ENCODE measurements around the gene MT1F. TPM values are rescaled to one million over a fixed set of nuclear protein-coding genes. Genes with fewer than 3 reads are reported as not detected.

The MT1F gene
- total RNA-seq, 1 experiment from 2014 or later = 27.3 TPM

GRCh38 chr16:56653218-56653617 lies 4.5 kb upstream of the MT1F start:
- Histone ChIP-seq H3K79me2 (ENCODE audit: low read length) (no peaks in the 10 kb centered on the region), H3K4me1 (ENCODE audit: insufficient read depth, low read length) (peaks cover 22% of the 10 kb centered on the region), H3K36me3 (ENCODE audit: low read depth, low read length) (no peaks in the 10 kb centered on the region), H2AFZ (ENCODE audit: low read length) (no peak overlapping the region), H3K4me2 (ENCODE audit: low read length) (no peak overlapping the region), H3K4me3 (ENCODE audit: low read length) (no peak overlapping the region), H3K27ac (ENCODE audit: low read length) (no peak overlapping the region), H3F3A (ENCODE audit: low read length, unreplicated experiment) (no peaks in the 10 kb centered on the region), H3K9me3 (ENCODE audit: low read length) (no peaks in the 10 kb centered on the region), H3K9ac (ENCODE audit: low read length) (no peak overlapping the region), H3K27me3 (ENCODE audit: low read length) (no peaks in the 10 kb centered on the region), H4K20me1 (ENCODE audit: low read length) (no peaks in the 10 kb centered on the region), H3K9me2 (replicated peaks; ENCODE audit: low read length) (no peaks in the 10 kb centered on the region)
- ATAC-seq = no peak
- no peak for DNase-seq
- intact Hi-C loops (cut with micrococcal nuclease) = loop anchor here (10.0 kb wide), 1 partner anchor 48 kb away; the partner anchor contains the start of gene MT2A
- POLR2A ChIA-PET (ENCODE audit: unreplicated experiment) = no interaction called here
- CTCF ChIA-PET = no interaction called here
- BruUV-seq (replicated peaks) = no TSS peak
- TF ChIP-seq EZH2 (IDR thresholded peaks at IDR 0.05; ENCODE audit: low read length, unreplicated experiment) = no peak
- no peak for TF ChIP-seq EZH2phosphoT487 (IDR thresholded peaks at IDR 0.05; ENCODE audit: borderline replicate concordance, low read length)
- no peak for TF ChIP-seq CTCF (conservative IDR thresholded peaks at IDR 0.05; ENCODE audit: low read depth, low read length)

- no peak overlapping the region for H3K27ac ChIP-seq (ENCODE audit: low read length)
- ATAC-seq (no peak), DNase-seq (no peak)
- peak overlapping the region; percentile 98 for H3K4me2 ChIP-seq (ENCODE audit: low read length)
- peaks cover 9% of the 10 kb centered on the region; the same call in 1 of the 2 replicates for H3K4me1 ChIP-seq (ENCODE audit: insufficient read depth, low read length)
- peak overlapping the region; percentile 83 for H3K4me3 ChIP-seq (ENCODE audit: low read length)
- CTCF ChIA-PET = interaction anchor here (0.6 kb wide), 1 partner anchor 207 kb away, joined by 3 read pairs; the partner anchor contains the start of genes NUDT21 and OGFOD1
- H3K36me3 ChIP-seq (ENCODE audit: low read depth, low read length) = no peaks in the 10 kb centered on the region
- no peaks in the 10 kb centered on the region for H3K27me3 ChIP-seq (ENCODE audit: low read length)
- POLR2A ChIA-PET (ENCODE audit: unreplicated experiment) = no interaction called here
- peak overlapping the region; percentile 51; the same call in 1 of the 2 replicates for H3K9ac ChIP-seq (ENCODE audit: low read length)
- no peaks in the 10 kb centered on the region for H3K9me3 ChIP-seq (ENCODE audit: low read length)
- no peaks in the 10 kb centered on the region for H3F3A ChIP-seq (ENCODE audit: low read length, unreplicated experiment)
- H2AFZ ChIP-seq (ENCODE audit: low read length) = peak overlapping the region; percentile 94
- H3K9me2 ChIP-seq (replicated peaks; ENCODE audit: low read length) = no peaks in the 10 kb centered on the region
- no peaks in the 10 kb centered on the region for H3K79me2 ChIP-seq (ENCODE audit: low read length)
- intact Hi-C loops (cut with micrococcal nuclease) = loop anchor here (10.0 kb wide), 1 partner anchor 54 kb away; the partner anchor contains the start of gene MT2A
- no peak for TF ChIP-seq EZH2 (IDR thresholded peaks at IDR 0.05; ENCODE audit: low read length, unreplicated experiment)
- H4K20me1 ChIP-seq (ENCODE audit: low read length) = no peaks in the 10 kb centered on the region
- no TSS peak for BruUV-seq (replicated peaks)
These were observed 642 bp downstream of the MT1F start for GRCh38 chr16:56658327-56658875.

- Histone ChIP-seq H3K4me2 (ENCODE audit: low read length) (no peak overlapping the region), H4K20me1 (ENCODE audit: low read length) (no peaks in the 10 kb centered on the region), H3K36me3 (ENCODE audit: low read depth, low read length) (no peaks in the 10 kb centered on the region), H3K79me2 (ENCODE audit: low read length) (no peaks in the 10 kb centered on the region), H3K9me2 (replicated peaks; ENCODE audit: low read length) (no peaks in the 10 kb centered on the region), H3K4me1 (ENCODE audit: insufficient read depth, low read length) (peaks cover 6% of the 10 kb centered on the region; the same call in 1 of the 2 replicates), H3K9me3 (ENCODE audit: low read length) (no peaks in the 10 kb centered on the region), H3K27me3 (ENCODE audit: low read length) (no peaks in the 10 kb centered on the region), H3K27ac (ENCODE audit: low read length) (no peak overlapping the region), H3K9ac (ENCODE audit: low read length) (no peak overlapping the region), H3K4me3 (ENCODE audit: low read length) (no peak overlapping the region), H2AFZ (ENCODE audit: low read length) (no peak overlapping the region), H3F3A (ENCODE audit: low read length, unreplicated experiment) (no peaks in the 10 kb centered on the region)
- DNase-seq = no peak
- TF ChIP-seq EZH2phosphoT487 (IDR thresholded peaks at IDR 0.05; ENCODE audit: borderline replicate concordance, low read length) (no peak), EZH2 (IDR thresholded peaks at IDR 0.05; ENCODE audit: low read length, unreplicated experiment) (no peak), CTCF (conservative IDR thresholded peaks at IDR 0.05; ENCODE audit: low read depth, low read length) (no peak)
- CTCF ChIA-PET = no interaction called here
- POLR2A ChIA-PET (ENCODE audit: unreplicated experiment) = interaction anchor here (0.6 kb wide), 1 partner anchor 1489 kb away, joined by 21 read pairs; no protein-coding TSS in a partner anchor
- ATAC-seq = no peak
- intact Hi-C loops (cut with micrococcal nuclease) = no loop called here
- BruUV-seq (replicated peaks) = no TSS peak
These were observed 4.9 kb downstream of the MT1F start for GRCh38 chr16:56662357-56663354.
